Measurements from ENCODE around the gene TTYH1. TPM values are rescaled to one million over a fixed set of nuclear protein-coding genes. Genes with fewer than 3 reads are reported as not detected.

TTYH1 gene
- total and polyA plus RNA-seq, 2 of the 4 experiments (the other 2 are of a cell fraction), result not detected

DNA sequence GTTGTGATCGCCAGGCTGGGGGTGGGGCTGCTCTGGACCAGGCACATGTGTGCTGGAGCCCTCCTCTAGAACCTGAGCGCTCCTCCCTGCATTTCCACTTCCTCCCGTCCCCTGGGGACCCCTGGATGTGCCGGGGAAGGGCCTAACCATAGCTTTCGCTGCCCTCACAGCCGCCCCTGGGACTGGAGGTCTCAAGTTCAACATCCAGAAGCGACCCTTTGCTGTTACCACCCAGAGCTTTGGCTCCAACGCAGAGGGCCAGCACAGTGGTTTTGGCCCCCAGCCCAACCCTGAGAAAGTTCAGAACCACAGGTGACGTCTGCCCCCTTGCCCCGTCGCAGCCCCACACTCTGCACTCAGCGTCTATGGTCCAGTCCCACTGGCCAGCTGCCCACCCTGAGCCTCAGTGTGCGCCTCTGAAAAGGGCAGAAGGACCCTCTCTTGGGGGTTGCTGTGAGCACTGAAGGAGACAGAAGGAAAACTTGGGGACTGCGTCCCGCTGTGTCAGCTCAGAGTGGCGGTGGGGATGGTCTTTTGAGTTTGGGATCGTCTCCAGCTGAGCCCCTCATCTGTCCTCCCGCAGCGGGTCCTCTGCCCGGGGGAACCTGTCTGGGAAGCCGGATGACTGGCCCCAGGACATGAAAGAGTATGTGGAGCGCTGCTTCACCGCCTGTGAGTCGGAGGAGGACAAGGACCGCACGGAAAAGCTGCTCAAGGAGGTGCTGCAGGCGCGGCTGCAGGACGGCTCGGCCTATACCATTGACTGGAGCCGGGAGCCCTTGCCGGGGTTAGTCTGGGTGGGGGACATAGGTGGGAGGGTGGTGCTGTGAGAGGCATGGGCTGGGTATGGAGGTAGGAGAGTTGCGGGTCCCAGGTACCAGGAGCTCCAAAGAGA lies 39.8 kb downstream of the TTYH1 start:
- Histone ChIP-seq H2AK5ac (ENCODE audit: low read depth, low read length) (no peak overlapping the region), H3K14ac (replicated peaks; ENCODE audit: low read depth, low read length) (no peak overlapping the region), H3K23ac (ENCODE audit: low read depth, low read length) (no peak overlapping the region), H3K4ac (ENCODE audit: low read depth, low read length) (no peak overlapping the region), H2BK15ac (ENCODE audit: low read depth, low read length) (no peak overlapping the region), H4K8ac (ENCODE audit: low read depth in 2 of 2, low read length in 2 of 2) (no peak overlapping the region), H3K4me1 (ENCODE audit: control insufficient read depth, insufficient read depth, low read length) (peaks cover 6% of the 10 kb centered on the region), H4K91ac (ENCODE audit: insufficient read depth, low read depth, low read length) (no peak overlapping the region), H3K18ac (ENCODE audit: low read depth, low read length) (no peak overlapping the region), H3K27me3 (ENCODE audit: control insufficient read depth, insufficient read depth, low read length) (no peaks in the 10 kb centered on the region), H4K20me1 (ENCODE audit: insufficient read depth, low read length) (peaks cover 86% of the 10 kb centered on the region), H3K27ac (ENCODE audit: insufficient read depth, low read length) (no peak overlapping the region), H2BK20ac (ENCODE audit: low read depth, low read length) (no peak overlapping the region), H3K9ac (ENCODE audit: low read depth, low read length) (no peak overlapping the region), H3K56ac (ENCODE audit: extremely low read depth, insufficient read depth, low read length) (no peak overlapping the region), H3K4me3 (ENCODE audit: insufficient read depth, low read depth, low read length) (no peak overlapping the region), H3K79me1 (ENCODE audit: low read depth in 1 of 2, low read length in 2 of 2) (peaks cover 18 to 73% of the 10 kb centered on the region in 2 experiments), H2AFZ (replicated peaks; ENCODE audit: low read length, poor library complexity) (no peak overlapping the region), H2AK9ac (replicated peaks; ENCODE audit: low read depth, low read length, poor library complexity) (no peak overlapping the region), H4K5ac (ENCODE audit: low read depth, low read length) (no peak overlapping the region), H3K9me3 (ENCODE audit: control insufficient read depth, insufficient read depth, low read length) (no peaks in the 10 kb centered on the region), H2BK120ac (ENCODE audit: low read depth, low read length) (no peak overlapping the region), H3K36me3 (ENCODE audit: control insufficient read depth, insufficient read depth, low read length) (peaks cover 90% of the 10 kb centered on the region), H3K4me2 (ENCODE audit: low read depth, low read length) (no peak overlapping the region), H3K9me1 (ENCODE audit: insufficient read depth, low read length) (peaks cover 12% of the 10 kb centered on the region; the same call in 1 of the 2 replicates), H2BK5ac (ENCODE audit: low read depth, low read length, poor library complexity, severe bottlenecking) (no peak overlapping the region)
- dilution Hi-C loops (cut with HindIII; ENCODE audit: low sequenced_read_pairs, unreplicated experiment), result no loop called here
- ChIA-PET POLR2A (ENCODE audit: unreplicated experiment) (no interaction called here), CTCF (no interaction called here)
- 92% methylated on average over 9 of the region's 33 CpGs; no CpG with 5 or more reads in 1 of the 2 experiments for WGBS, 2 experiments (ENCODE audit: extremely low coverage in 2 of 2, insufficient read length in 1 of 2)
- in situ Hi-C loops (cut with MboI; ENCODE audit: low sequenced_read_pairs), result loop anchor here (10.0 to 25.0 kb wide), 6 partner anchors 250 to 1682 kb away; partner anchors contain the start of genes NAT14, NDUFA3, OSCAR and PRPF31
- DNase-seq, result no peak
- intact Hi-C loops (cut with micrococcal nuclease), result no loop called here
- no peak for ATAC-seq (ENCODE audit: low read depth)
- no TSS peak for BruUV-seq (replicated peaks)
- TF ChIP-seq CHD1 (IDR thresholded peaks at IDR 0.05; ENCODE audit: low read depth, low read length), result no peak
- TF ChIP-seq, protein P1, sequence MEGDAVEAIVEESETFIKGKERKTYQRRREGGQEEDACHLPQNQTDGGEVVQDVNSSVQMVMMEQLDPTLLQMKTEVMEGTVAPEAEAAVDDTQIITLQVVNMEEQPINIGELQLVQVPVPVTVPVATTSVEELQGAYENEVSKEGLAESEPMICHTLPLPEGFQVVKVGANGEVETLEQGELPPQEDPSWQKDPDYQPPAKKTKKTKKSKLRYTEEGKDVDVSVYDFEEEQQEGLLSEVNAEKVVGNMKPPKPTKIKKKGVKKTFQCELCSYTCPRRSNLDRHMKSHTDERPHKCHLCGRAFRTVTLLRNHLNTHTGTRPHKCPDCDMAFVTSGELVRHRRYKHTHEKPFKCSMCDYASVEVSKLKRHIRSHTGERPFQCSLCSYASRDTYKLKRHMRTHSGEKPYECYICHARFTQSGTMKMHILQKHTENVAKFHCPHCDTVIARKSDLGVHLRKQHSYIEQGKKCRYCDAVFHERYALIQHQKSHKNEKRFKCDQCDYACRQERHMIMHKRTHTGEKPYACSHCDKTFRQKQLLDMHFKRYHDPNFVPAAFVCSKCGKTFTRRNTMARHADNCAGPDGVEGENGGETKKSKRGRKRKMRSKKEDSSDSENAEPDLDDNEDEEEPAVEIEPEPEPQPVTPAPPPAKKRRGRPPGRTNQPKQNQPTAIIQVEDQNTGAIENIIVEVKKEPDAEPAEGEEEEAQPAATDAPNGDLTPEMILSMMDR (conservative IDR thresholded peaks at IDR 0.05; ENCODE audit: low read depth, low read length), result no peak
- TF ChIP-seq, protein P2, sequence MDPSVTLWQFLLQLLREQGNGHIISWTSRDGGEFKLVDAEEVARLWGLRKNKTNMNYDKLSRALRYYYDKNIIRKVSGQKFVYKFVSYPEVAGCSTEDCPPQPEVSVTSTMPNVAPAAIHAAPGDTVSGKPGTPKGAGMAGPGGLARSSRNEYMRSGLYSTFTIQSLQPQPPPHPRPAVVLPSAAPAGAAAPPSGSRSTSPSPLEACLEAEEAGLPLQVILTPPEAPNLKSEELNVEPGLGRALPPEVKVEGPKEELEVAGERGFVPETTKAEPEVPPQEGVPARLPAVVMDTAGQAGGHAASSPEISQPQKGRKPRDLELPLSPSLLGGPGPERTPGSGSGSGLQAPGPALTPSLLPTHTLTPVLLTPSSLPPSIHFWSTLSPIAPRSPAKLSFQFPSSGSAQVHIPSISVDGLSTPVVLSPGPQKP (IDR thresholded peaks at IDR 0.05; ENCODE audit: borderline replicate concordance, low read depth, low read length), result no peak
- TF ChIP-seq, protein P3, sequence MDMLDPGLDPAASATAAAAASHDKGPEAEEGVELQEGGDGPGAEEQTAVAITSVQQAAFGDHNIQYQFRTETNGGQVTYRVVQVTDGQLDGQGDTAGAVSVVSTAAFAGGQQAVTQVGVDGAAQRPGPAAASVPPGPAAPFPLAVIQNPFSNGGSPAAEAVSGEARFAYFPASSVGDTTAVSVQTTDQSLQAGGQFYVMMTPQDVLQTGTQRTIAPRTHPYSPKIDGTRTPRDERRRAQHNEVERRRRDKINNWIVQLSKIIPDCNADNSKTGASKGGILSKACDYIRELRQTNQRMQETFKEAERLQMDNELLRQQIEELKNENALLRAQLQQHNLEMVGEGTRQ (IDR thresholded peaks at IDR 0.05; ENCODE audit: low read depth, low read length), result no peak
- no peak for TF ChIP-seq RCOR1 (IDR thresholded peaks at IDR 0.05; ENCODE audit: insufficient replicate concordance, low read length)
- TF ChIP-seq NFE2L2 (IDR thresholded peaks at IDR 0.05; ENCODE audit: low read depth, low read length), result no peak
- no peak for TF ChIP-seq RAD21 (IDR thresholded peaks at IDR 0.05; ENCODE audit: low read length)
- no peak for TF ChIP-seq BHLHE40 (IDR thresholded peaks at IDR 0.05; ENCODE audit: low read depth, low read length)
- TF ChIP-seq RFX5 (IDR thresholded peaks at IDR 0.05; ENCODE audit: low read depth, low read length), result no peak
- TF ChIP-seq MAFK (IDR thresholded peaks at IDR 0.05; ENCODE audit: low read depth, low read length), result no peak
- TF ChIP-seq MAZ (IDR thresholded peaks at IDR 0.05; ENCODE audit: borderline replicate concordance, low read depth, low read length), result no peak
- TF ChIP-seq CEBPB (IDR thresholded peaks at IDR 0.05; ENCODE audit: low read depth, low read length), result no peak
- TF ChIP-seq FOS (IDR thresholded peaks at IDR 0.05; ENCODE audit: low read depth, low read length), result no peak
- TF ChIP-seq MXI1 (IDR thresholded peaks at IDR 0.05; ENCODE audit: borderline replicate concordance, low read depth, low read length), result no peak

Data from IMR-90 (cell line).